HEK293 (cell line): ENCODE measurements around the gene ZNF81.

Experiments
- RBAK ChIP-seq: fragments of 450-650 bp; formaldehyde crosslinking; IDR thresholded peaks from 2 replicates; pipeline ENCODE4 v1.5.1; 2016; ENCODE audit warnings: missing biosample characterization, missing genetic modification characterization
- SALL2 ChIP-seq: fragments of 450-650 bp; formaldehyde crosslinking; IDR thresholded peaks from 2 replicates; pipeline ENCODE4 v1.5.0; 2017; ENCODE audit warnings: missing biosample characterization, mild to moderate bottlenecking, missing genetic modification characterization, borderline replicate concordance
- YY1 ChIP-seq: fragments of 450-650 bp; formaldehyde crosslinking; IDR thresholded peaks from 2 replicates; pipeline ENCODE4 v1.5.1; 2018; ENCODE audit warnings: missing biosample characterization, missing genetic modification characterization
- ZBTB1 ChIP-seq: fragments of 450-650 bp; formaldehyde crosslinking; IDR thresholded peaks from 2 replicates; pipeline ENCODE4 v1.5.1; 2016; ENCODE audit warnings: missing biosample characterization, missing genetic modification characterization
- ZBTB7A ChIP-seq: fragments of 450-650 bp; formaldehyde crosslinking; IDR thresholded peaks from 2 replicates; pipeline ENCODE4 v1.5.1; 2016; ENCODE audit warnings: low read depth, missing biosample characterization, missing genetic modification characterization
- ZNF24 ChIP-seq: fragments of 450-650 bp; formaldehyde crosslinking; IDR thresholded peaks from 2 replicates; pipeline ENCODE4 v1.5.1; 2016; ENCODE audit warnings: missing biosample characterization, missing genetic modification characterization
- ZNF350 ChIP-seq: fragments of 450-650 bp; formaldehyde crosslinking; IDR thresholded peaks from 2 replicates; pipeline ENCODE4 v1.5.0; 2017; ENCODE audit warnings: missing biosample characterization, mild to moderate bottlenecking, missing genetic modification characterization
- ZNF629 ChIP-seq: fragments of 450-650 bp; formaldehyde crosslinking; IDR thresholded peaks from 2 replicates; pipeline ENCODE4 v1.5.1; 2017; ENCODE audit warnings: missing biosample characterization, missing genetic modification characterization
- ZNF768 ChIP-seq: fragments of 450-650 bp; formaldehyde crosslinking; IDR thresholded peaks from 2 replicates; pipeline ENCODE4 v1.5.1; 2018; ENCODE audit warnings: missing biosample characterization, mild to moderate bottlenecking, missing genetic modification characterization
- TF ChIP-seq, protein P1 (sequence below): fragments of 450-650 bp; formaldehyde crosslinking; IDR thresholded peaks from 2 replicates; pipeline ENCODE4 v1.5.1; 2016; ENCODE audit warnings: missing biosample characterization, missing genetic modification characterization
- TF ChIP-seq, protein P2 (sequence below): fragments of 450-650 bp; formaldehyde crosslinking; IDR thresholded peaks from 2 replicates; pipeline ENCODE4 v1.5.1; 2016; ENCODE audit warnings: missing biosample characterization, missing genetic modification characterization
- TF ChIP-seq, protein P3 (sequence below): sonication (generic); formaldehyde crosslinking; IDR thresholded peaks from 2 replicates; pipeline ENCODE4 v1.8.1; 2022; ENCODE audit warnings: mild to moderate bottlenecking, moderate library complexity, missing genetic modification reagents
- TF ChIP-seq, protein P4 (sequence below): fragments of 450-650 bp; formaldehyde crosslinking; IDR thresholded peaks from 2 replicates; pipeline ENCODE4 v1.5.1; 2016; ENCODE audit warnings: missing biosample characterization, missing genetic modification characterization

DNA sequence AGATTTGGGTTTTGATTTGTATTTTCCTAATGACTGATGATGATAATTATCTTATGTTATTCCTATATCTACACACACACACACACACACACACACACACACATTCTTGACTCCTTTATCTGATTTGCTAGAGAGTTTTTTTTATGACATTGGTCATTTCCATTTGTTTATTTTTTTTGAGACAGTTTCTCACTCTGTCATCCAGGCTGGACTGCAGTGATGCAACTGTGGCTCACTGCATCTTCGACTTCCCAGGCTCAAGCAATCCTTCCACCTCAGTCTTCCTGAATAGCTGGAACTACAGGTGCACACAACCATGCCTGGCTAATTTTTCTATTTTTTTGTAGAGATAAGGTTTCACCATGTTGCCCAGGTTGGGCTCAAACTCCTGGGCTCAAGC lies 6.7 kb downstream of the ZNF81 start:
- TF ChIP-seq ZNF768 (tag by site-specific recombination) = no peak
- no peak for TF ChIP-seq ZNF350
- TF ChIP-seq ZBTB7A = no peak
- TF ChIP-seq, protein P1, sequence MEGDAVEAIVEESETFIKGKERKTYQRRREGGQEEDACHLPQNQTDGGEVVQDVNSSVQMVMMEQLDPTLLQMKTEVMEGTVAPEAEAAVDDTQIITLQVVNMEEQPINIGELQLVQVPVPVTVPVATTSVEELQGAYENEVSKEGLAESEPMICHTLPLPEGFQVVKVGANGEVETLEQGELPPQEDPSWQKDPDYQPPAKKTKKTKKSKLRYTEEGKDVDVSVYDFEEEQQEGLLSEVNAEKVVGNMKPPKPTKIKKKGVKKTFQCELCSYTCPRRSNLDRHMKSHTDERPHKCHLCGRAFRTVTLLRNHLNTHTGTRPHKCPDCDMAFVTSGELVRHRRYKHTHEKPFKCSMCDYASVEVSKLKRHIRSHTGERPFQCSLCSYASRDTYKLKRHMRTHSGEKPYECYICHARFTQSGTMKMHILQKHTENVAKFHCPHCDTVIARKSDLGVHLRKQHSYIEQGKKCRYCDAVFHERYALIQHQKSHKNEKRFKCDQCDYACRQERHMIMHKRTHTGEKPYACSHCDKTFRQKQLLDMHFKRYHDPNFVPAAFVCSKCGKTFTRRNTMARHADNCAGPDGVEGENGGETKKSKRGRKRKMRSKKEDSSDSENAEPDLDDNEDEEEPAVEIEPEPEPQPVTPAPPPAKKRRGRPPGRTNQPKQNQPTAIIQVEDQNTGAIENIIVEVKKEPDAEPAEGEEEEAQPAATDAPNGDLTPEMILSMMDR (tag by site-specific recombination) = no peak
- TF ChIP-seq, protein P2, sequence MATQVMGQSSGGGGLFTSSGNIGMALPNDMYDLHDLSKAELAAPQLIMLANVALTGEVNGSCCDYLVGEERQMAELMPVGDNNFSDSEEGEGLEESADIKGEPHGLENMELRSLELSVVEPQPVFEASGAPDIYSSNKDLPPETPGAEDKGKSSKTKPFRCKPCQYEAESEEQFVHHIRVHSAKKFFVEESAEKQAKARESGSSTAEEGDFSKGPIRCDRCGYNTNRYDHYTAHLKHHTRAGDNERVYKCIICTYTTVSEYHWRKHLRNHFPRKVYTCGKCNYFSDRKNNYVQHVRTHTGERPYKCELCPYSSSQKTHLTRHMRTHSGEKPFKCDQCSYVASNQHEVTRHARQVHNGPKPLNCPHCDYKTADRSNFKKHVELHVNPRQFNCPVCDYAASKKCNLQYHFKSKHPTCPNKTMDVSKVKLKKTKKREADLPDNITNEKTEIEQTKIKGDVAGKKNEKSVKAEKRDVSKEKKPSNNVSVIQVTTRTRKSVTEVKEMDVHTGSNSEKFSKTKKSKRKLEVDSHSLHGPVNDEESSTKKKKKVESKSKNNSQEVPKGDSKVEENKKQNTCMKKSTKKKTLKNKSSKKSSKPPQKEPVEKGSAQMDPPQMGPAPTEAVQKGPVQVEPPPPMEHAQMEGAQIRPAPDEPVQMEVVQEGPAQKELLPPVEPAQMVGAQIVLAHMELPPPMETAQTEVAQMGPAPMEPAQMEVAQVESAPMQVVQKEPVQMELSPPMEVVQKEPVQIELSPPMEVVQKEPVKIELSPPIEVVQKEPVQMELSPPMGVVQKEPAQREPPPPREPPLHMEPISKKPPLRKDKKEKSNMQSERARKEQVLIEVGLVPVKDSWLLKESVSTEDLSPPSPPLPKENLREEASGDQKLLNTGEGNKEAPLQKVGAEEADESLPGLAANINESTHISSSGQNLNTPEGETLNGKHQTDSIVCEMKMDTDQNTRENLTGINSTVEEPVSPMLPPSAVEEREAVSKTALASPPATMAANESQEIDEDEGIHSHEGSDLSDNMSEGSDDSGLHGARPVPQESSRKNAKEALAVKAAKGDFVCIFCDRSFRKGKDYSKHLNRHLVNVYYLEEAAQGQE (tag by site-specific recombination) = no peak
- no peak for TF ChIP-seq SALL2 (tag by site-specific recombination)
- TF ChIP-seq YY1 (tag by site-specific recombination) = no peak
- TF ChIP-seq ZBTB1 = no peak
- no peak for TF ChIP-seq RBAK
- no peak for TF ChIP-seq ZNF24
- TF ChIP-seq ZNF629 (tag by site-specific recombination) = no peak
- TF ChIP-seq, protein P3, sequence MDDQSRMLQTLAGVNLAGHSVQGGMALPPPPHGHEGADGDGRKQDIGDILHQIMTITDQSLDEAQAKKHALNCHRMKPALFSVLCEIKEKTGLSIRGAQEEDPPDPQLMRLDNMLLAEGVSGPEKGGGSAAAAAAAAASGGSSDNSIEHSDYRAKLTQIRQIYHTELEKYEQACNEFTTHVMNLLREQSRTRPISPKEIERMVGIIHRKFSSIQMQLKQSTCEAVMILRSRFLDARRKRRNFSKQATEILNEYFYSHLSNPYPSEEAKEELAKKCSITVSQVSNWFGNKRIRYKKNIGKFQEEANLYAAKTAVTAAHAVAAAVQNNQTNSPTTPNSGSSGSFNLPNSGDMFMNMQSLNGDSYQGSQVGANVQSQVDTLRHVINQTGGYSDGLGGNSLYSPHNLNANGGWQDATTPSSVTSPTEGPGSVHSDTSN (CRISPR knock-in tag) = no peak
- TF ChIP-seq, protein P4, sequence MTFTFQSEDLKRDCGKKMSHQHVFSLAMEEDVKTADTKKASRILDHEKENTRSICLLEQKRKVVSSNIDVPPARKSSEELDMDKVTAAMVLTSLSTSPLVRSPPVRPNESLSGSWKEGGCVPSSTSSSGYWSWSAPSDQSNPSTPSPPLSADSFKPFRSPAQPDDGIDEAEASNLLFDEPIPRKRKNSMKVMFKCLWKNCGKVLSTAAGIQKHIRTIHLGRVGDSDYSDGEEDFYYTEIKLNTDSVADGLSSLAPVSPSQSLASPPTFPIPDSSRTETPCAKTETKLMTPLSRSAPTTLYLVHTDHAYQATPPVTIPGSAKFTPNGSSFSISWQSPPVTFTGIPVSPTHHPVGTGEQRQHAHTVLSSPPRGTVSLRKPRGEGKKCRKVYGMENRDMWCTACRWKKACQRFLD = no peak
